Stimulated activated CD4-positive, alpha-beta T cell treated with anti-CD3 and anti-CD28 coated beads, Interleukin-12 subunit alpha, Interleukin-12 subunit beta, amount 100 ng/mL, for 24 hours (primary cell): ENCODE measurements around the gene CEBPA.

ENCODE experiments used
- DNase-seq, 2 experiments: peaks; one replicate each; pipeline ENCODE4 v3.0.0-alpha.2; 2020; ENCODE audit warnings: low read depth in 2 of 2

The CEBPA gene

GRCh38 chr19:33273065-33273736, 29.1 kb downstream of the CEBPA start:
- no peak for DNase-seq

- no peak for DNase-seq
Measured at GRCh38 chr19:33271246-33272021, 30.9 kb downstream of the CEBPA start.

GRCh38 chr19:33270769-33271168, 31.6 kb downstream of the CEBPA start:
- DNase-seq: no peak

- no peak for DNase-seq
Measured at GRCh38 chr19:33269016-33269415, 33.3 kb downstream of the CEBPA start.

- no peak for DNase-seq
Measured at GRCh38 chr19:33268162-33268991, 34.0 kb downstream of the CEBPA start.

- no peak for DNase-seq
Measured at GRCh38 chr19:33267706-33268105, 34.6 kb downstream of the CEBPA start.

- no peak for DNase-seq
Measured at GRCh38 chr19:33266974-33267484, 35.3 kb downstream of the CEBPA start.

GRCh38 chr19:33264881-33265445, 37.4 kb downstream of the CEBPA start:
- no peak for DNase-seq

GRCh38 chr19:33263325-33264023, 38.9 kb downstream of the CEBPA start:
- DNase-seq: no peak

GRCh38 chr19:33261511-33262189, 40.7 kb downstream of the CEBPA start:
- no peak for DNase-seq

- DNase-seq: no peak
Measured at GRCh38 chr19:33260628-33261418, 41.5 kb downstream of the CEBPA start.

GRCh38 chr19:33259539-33259938, 42.8 kb downstream of the CEBPA start:
- no peak for DNase-seq

GRCh38 chr19:33257828-33258227, 44.5 kb downstream of the CEBPA start:
- DNase-seq: no peak

- DNase-seq: no peak
Measured at GRCh38 chr19:33256261-33256660, 46.1 kb downstream of the CEBPA start.

GRCh38 chr19:33255781-33256180, 46.6 kb downstream of the CEBPA start:
- no peak for DNase-seq

GRCh38 chr19:33254245-33254824, 48.0 kb downstream of the CEBPA start:
- DNase-seq: no peak

- no peak for DNase-seq
Measured at GRCh38 chr19:33252971-33253370, 49.4 kb downstream of the CEBPA start.

- no peak for DNase-seq
Measured at GRCh38 chr19:33252418-33252962, 49.8 kb downstream of the CEBPA start.

GRCh38 chr19:33251526-33252090, 50.7 kb downstream of the CEBPA start:
- DNase-seq: no peak
